SK-N-SH (cell line): Measurements from ENCODE around the gene ARID5A.

Source experiments
- CTCF ChIP-seq: fragments of 200-600 bp; sonication (generic); IDR thresholded peaks from 2 replicates; pipeline ENCODE4 v1.6.1; 2017; ENCODE audit warnings: antibody characterized with exemption, mild to moderate bottlenecking, moderate library complexity
- EP300 ChIP-seq, 2 experiments: IDR thresholded peaks; 2 replicates each; pipeline versions ENCODE4 v1.4.0 to v1.6.1; 2012; ENCODE audit warnings: borderline replicate concordance in 1 of 2, low read depth in 1 of 2, low read length in 1 of 2
- EZH2phosphoT487 ChIP-seq: fragments of 200-600 bp; sonication (generic); IDR thresholded peaks from 2 replicates; pipeline ENCODE4 v1.6.1; 2017; ENCODE audit warnings: low read depth, mixed run types, mild to moderate bottlenecking, antibody characterized with exemption, moderate library complexity, borderline replicate concordance
- IRF3 ChIP-seq: fragments of 150-350 bp; IDR thresholded peaks from 2 replicates; pipeline ENCODE4 v1.6.1; 2016; ENCODE audit warnings: mild to moderate bottlenecking, low read depth, low read length
- MXI1 ChIP-seq: IDR thresholded peaks from 2 replicates; pipeline ENCODE4 v1.6.1; 2012; ENCODE audit warnings: mild to moderate bottlenecking, low read depth, low read length, improper control_type of control experiment
- RAD21 ChIP-seq: IDR thresholded peaks from 2 replicates; pipeline ENCODE4 v1.6.1; 2012; ENCODE audit warnings: mild to moderate bottlenecking, low read length
- TCF12 ChIP-seq: IDR thresholded peaks from 2 replicates; pipeline ENCODE4 v1.4.0; 2012

- no peak for TF ChIP-seq RAD21
- no peak for TF ChIP-seq EZH2phosphoT487
- TF ChIP-seq CTCF, result no peak
- no peak for TF ChIP-seq MXI1
- no peak for TF ChIP-seq IRF3
- no peak for TF ChIP-seq EP300 (IDR thresholded peaks at IDR 0.05; ENCODE audit: borderline replicate concordance in 1 of 2, low read depth in 1 of 2, low read length in 1 of 2)
- TF ChIP-seq TCF12, result no peak
Measured at GRCh38 chr2:96550787-96551604, 14.4 kb downstream of the ARID5A start.
